GM12892 (cell line): Measurements from ENCODE around the gene ACSL6.

Experiments
- POLR2A ChIP-seq: IDR thresholded peaks from 2 replicates; pipeline ENCODE4 v1.6.1; 2011; ENCODE audit warnings: low read depth, low read length, control low read depth
- POLR2AphosphoS5 ChIP-seq: IDR thresholded peaks from 2 replicates; pipeline ENCODE4 v1.6.1; 2011; ENCODE audit warnings: low read depth, low read length, control low read depth

DNA sequence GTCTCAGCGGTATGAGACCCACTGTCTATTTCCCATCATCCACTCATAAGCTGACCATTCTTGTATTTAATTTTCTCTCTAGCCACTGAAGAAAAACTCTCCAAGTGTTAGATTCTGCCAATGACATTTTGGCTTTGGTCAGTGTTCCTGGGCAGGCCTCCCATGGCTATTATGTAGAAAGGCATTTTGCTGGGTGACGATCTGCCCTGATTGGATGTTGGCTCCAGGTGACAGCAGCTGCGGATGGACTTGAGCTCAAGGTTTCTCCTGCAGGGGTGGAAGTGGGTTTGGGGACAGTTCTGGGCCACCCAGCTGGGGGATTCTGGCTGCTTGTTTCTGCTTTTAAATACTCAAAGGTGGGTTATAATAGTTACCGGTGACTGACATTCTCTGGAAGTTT, 31.6 kb downstream of the ACSL6 start:
- TF ChIP-seq POLR2A (no peak), POLR2AphosphoS5 (no peak)
